ENCODE results near the gene NEK5. TPM values are rescaled to one million over a fixed set of nuclear protein-coding genes. Genes with fewer than 3 reads are reported as not detected.

NEK5 gene
- total RNA-seq, 1 experiment from 2014 or later: not detected

DNA sequence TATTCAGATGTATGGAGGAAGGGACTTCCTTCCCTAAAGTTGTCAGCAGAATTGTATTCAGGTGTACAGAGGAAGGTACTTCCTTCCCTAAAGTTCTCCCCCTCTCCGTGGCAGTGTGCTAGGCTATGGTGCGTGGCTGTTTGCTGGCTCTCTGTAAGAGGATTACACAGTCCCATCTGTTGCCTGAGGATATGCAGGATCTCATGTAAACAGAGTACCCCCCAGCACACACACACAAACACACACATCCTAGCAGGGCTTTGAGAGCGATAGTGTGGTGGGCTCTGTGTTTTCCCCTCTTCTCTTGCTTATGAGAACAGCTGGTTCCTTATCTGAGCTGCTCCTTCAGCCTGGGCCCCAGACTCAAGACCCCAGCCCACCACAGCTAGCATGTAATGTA is 10.3 kb downstream of the NEK5 start:
- Histone ChIP-seq H3K27me3 (ENCODE audit: insufficient read depth, low read depth) (no peaks in the 10 kb centered on the region; the same call in 1 of the 2 replicates), H3K79me2 (ENCODE audit: low read depth) (no peaks in the 10 kb centered on the region), H3K9me2 (ENCODE audit: insufficient read depth) (no peaks in the 10 kb centered on the region), H4K20me1 (ENCODE audit: insufficient read depth) (no peaks in the 10 kb centered on the region), H3K27ac (no peak overlapping the region), H3K36me3 (ENCODE audit: low read depth) (no peaks in the 10 kb centered on the region), H3K4me2 (no peak overlapping the region), H3K9me3 (ENCODE audit: insufficient read depth, low read depth) (no peaks in the 10 kb centered on the region), H3F3A (ENCODE audit: insufficient read depth, low read depth) (no peaks in the 10 kb centered on the region), H2AFZ (no peak overlapping the region), H3K4me1 (replicated peaks; ENCODE audit: insufficient read depth) (no peaks in the 10 kb centered on the region), H3K4me3 (no peak overlapping the region)
- CTCF ChIA-PET: no interaction called here
- no peak for DNase-seq
- POLR2A ChIA-PET (ENCODE audit: unreplicated experiment): no interaction called here
- TF ChIP-seq EZH2 (IDR thresholded peaks at IDR 0.05; ENCODE audit: low read depth) (no peak), CTCF (conservative IDR thresholded peaks at IDR 0.05) (no peak)
- BruUV-seq (replicated peaks): no TSS peak
- intact Hi-C loops (cut with micrococcal nuclease; ENCODE audit: unreplicated experiment): no loop called here

- Histone ChIP-seq H3K79me2 (ENCODE audit: low read depth) (no peaks in the 10 kb centered on the region), H3K36me3 (ENCODE audit: low read depth) (no peaks in the 10 kb centered on the region), H3K9me2 (ENCODE audit: insufficient read depth) (no peaks in the 10 kb centered on the region), H3K27ac (no peak overlapping the region), H3K9me3 (ENCODE audit: insufficient read depth, low read depth) (no peaks in the 10 kb centered on the region), H3K4me1 (replicated peaks; ENCODE audit: insufficient read depth) (no peaks in the 10 kb centered on the region), H3K4me3 (no peak overlapping the region), H3F3A (ENCODE audit: insufficient read depth, low read depth) (no peaks in the 10 kb centered on the region), H4K20me1 (ENCODE audit: insufficient read depth) (no peaks in the 10 kb centered on the region), H2AFZ (no peak overlapping the region), H3K4me2 (no peak overlapping the region), H3K27me3 (ENCODE audit: insufficient read depth, low read depth) (no peaks in the 10 kb centered on the region; the same call in 1 of the 2 replicates)
- CTCF ChIA-PET: no interaction called here
- no peak for TF ChIP-seq EZH2 (IDR thresholded peaks at IDR 0.05; ENCODE audit: low read depth)
- no peak for TF ChIP-seq CTCF (conservative IDR thresholded peaks at IDR 0.05)
- intact Hi-C loops (cut with micrococcal nuclease; ENCODE audit: unreplicated experiment): no loop called here
- POLR2A ChIA-PET (ENCODE audit: unreplicated experiment): no interaction called here
- BruUV-seq (replicated peaks): no TSS peak
- no peak for DNase-seq
Measured at GRCh38 chr13:52118095-52118494, 10.8 kb downstream of the NEK5 start.

- Histone ChIP-seq H3K4me2 (no peak overlapping the region), H3K36me3 (ENCODE audit: low read depth) (no peaks in the 10 kb centered on the region), H3K9me2 (ENCODE audit: insufficient read depth) (no peaks in the 10 kb centered on the region), H4K20me1 (ENCODE audit: insufficient read depth) (no peaks in the 10 kb centered on the region), H3K27me3 (ENCODE audit: insufficient read depth, low read depth) (no peaks in the 10 kb centered on the region; the same call in 1 of the 2 replicates), H3K9me3 (ENCODE audit: insufficient read depth, low read depth) (no peaks in the 10 kb centered on the region), H3K4me3 (no peak overlapping the region), H2AFZ (no peak overlapping the region), H3K4me1 (replicated peaks; ENCODE audit: insufficient read depth) (no peaks in the 10 kb centered on the region), H3K79me2 (ENCODE audit: low read depth) (no peaks in the 10 kb centered on the region), H3K27ac (no peak overlapping the region), H3F3A (ENCODE audit: insufficient read depth, low read depth) (no peaks in the 10 kb centered on the region)
- POLR2A ChIA-PET (ENCODE audit: unreplicated experiment): no interaction called here
- TF ChIP-seq CTCF (conservative IDR thresholded peaks at IDR 0.05): no peak
- TF ChIP-seq EZH2 (IDR thresholded peaks at IDR 0.05; ENCODE audit: low read depth): no peak
- CTCF ChIA-PET: no interaction called here
- no TSS peak for BruUV-seq (replicated peaks)
- intact Hi-C loops (cut with micrococcal nuclease; ENCODE audit: unreplicated experiment): no loop called here
- DNase-seq: no peak
Measured at GRCh38 chr13:52112591-52112990, 16.3 kb downstream of the NEK5 start.
